Panc1 (cell line): ENCODE data around the gene TMEM47.

Experiments used
- POLR2AphosphoS5 ChIP-seq: IDR thresholded peaks from 2 replicates; pipeline ENCODE4 v1.6.1; 2012; ENCODE audit warnings: mild to moderate bottlenecking, low read depth, low read length, moderate library complexity
- TCF7L2 ChIP-seq: IDR thresholded peaks from 2 replicates; pipeline ENCODE4 v1.6.1; 2011; ENCODE audit warnings: mild to moderate bottlenecking, low read depth, low read length, inconsistent platforms
- TF ChIP-seq, protein P1 (sequence below): fragments of 450-650 bp; IDR thresholded peaks from 2 replicates; pipeline ENCODE4 v1.5.1; 2017; ENCODE audit warnings: mild to moderate bottlenecking

- TF ChIP-seq TCF7L2 (no peak), POLR2AphosphoS5 (no peak)
- TF ChIP-seq, protein P1, sequence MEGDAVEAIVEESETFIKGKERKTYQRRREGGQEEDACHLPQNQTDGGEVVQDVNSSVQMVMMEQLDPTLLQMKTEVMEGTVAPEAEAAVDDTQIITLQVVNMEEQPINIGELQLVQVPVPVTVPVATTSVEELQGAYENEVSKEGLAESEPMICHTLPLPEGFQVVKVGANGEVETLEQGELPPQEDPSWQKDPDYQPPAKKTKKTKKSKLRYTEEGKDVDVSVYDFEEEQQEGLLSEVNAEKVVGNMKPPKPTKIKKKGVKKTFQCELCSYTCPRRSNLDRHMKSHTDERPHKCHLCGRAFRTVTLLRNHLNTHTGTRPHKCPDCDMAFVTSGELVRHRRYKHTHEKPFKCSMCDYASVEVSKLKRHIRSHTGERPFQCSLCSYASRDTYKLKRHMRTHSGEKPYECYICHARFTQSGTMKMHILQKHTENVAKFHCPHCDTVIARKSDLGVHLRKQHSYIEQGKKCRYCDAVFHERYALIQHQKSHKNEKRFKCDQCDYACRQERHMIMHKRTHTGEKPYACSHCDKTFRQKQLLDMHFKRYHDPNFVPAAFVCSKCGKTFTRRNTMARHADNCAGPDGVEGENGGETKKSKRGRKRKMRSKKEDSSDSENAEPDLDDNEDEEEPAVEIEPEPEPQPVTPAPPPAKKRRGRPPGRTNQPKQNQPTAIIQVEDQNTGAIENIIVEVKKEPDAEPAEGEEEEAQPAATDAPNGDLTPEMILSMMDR: no peak
Observed at GRCh38 chrX:34653811-34654210, 3.3 kb downstream of the TMEM47 start.
